ENCODE measurements around the gene TARP.

The TARP gene

DNA sequence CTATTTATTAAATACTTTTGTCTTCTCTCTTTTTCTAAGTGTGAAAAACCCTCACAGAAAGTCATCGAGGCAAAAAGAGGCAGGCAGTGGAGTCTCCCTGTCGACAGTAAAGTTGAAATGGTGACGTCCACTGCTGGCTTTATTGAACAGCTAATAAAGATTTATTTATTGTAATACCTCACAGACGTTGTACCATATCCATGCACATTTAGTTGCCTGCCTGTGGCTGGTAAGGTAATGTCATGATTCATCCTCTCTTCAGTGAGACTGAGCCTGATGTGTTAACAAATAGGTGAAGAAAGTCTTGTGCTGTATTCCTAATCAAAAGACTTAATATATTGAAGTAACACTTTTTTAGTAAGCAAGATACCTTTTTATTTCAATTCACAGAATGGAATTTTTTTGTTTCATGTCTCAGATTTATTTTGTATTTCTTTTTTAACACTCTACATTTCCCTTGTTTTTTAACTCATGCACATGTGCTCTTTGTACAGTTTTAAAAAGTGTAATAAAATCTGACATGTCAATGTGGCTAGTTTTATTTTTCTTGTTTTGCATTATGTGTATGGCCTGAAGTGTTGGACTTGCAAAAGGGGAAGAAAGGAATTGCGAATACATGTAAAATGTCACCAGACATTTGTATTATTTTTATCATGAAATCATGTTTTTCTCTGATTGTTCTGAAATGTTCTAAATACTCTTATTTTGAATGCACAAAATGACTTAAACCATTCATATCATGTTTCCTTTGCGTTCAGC lies 43.4 kb downstream of the TARP start:
- intact Hi-C loops (cut with micrococcal nuclease; ENCODE audit: unreplicated experiment): no loop called here
- Mint-ChIP-seq H3K4me1 (ENCODE audit: low read depth, unreplicated experiment) (no peaks in the 10 kb centered on the region), H3K9me3 (ENCODE audit: low read depth, unreplicated experiment) (no peaks in the 10 kb centered on the region), H3K27me3 (ENCODE audit: unreplicated experiment) (no peaks in the 10 kb centered on the region), H3K27ac (ENCODE audit: unreplicated experiment) (no peak overlapping the region), H3K36me3 (ENCODE audit: insufficient read depth, unreplicated experiment) (peaks cover 3% of the 10 kb centered on the region), H3K4me3 (ENCODE audit: low read depth, unreplicated experiment) (no peak overlapping the region)
- DNase-seq: no peak
- CTCF ChIA-PET: no interaction called here
- no TSS peak for BruUV-seq (replicated peaks)
- TF ChIP-seq, protein P1, sequence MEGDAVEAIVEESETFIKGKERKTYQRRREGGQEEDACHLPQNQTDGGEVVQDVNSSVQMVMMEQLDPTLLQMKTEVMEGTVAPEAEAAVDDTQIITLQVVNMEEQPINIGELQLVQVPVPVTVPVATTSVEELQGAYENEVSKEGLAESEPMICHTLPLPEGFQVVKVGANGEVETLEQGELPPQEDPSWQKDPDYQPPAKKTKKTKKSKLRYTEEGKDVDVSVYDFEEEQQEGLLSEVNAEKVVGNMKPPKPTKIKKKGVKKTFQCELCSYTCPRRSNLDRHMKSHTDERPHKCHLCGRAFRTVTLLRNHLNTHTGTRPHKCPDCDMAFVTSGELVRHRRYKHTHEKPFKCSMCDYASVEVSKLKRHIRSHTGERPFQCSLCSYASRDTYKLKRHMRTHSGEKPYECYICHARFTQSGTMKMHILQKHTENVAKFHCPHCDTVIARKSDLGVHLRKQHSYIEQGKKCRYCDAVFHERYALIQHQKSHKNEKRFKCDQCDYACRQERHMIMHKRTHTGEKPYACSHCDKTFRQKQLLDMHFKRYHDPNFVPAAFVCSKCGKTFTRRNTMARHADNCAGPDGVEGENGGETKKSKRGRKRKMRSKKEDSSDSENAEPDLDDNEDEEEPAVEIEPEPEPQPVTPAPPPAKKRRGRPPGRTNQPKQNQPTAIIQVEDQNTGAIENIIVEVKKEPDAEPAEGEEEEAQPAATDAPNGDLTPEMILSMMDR (IDR thresholded peaks at IDR 0.05; ENCODE audit: unreplicated experiment): no peak

DNA sequence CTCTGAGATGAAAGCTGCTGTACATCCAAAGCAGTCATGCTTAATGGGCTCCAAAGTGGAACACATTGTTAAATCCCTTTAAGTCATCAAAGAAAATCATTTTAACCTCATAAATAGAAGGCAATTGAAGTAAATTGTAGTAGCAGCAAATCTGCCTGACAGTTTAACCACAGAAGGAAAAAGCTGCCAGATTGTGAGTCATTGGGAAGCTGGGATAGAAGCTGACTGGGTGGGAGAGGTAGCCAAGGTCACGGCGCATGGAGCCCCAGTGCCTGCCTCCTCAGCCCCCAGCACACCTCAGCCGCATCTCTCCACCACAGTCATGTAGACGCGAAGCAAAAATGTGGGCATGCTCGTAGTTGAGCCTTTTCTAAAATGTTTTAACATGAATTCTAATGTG lies 44.0 kb downstream of the TARP start:
- intact Hi-C loops (cut with micrococcal nuclease; ENCODE audit: unreplicated experiment): no loop called here
- H3K4me3 Mint-ChIP-seq (ENCODE audit: low read depth, unreplicated experiment): no peak overlapping the region
- DNase-seq: no peak
- H3K27ac Mint-ChIP-seq (ENCODE audit: unreplicated experiment): no peak overlapping the region
- no peaks in the 10 kb centered on the region for H3K27me3 Mint-ChIP-seq (ENCODE audit: unreplicated experiment)
- no TSS peak for BruUV-seq (replicated peaks)
- H3K36me3 Mint-ChIP-seq (ENCODE audit: insufficient read depth, unreplicated experiment): peaks cover 3% of the 10 kb centered on the region
- H3K9me3 Mint-ChIP-seq (ENCODE audit: low read depth, unreplicated experiment): no peaks in the 10 kb centered on the region
- TF ChIP-seq, protein P1 (IDR thresholded peaks at IDR 0.05; ENCODE audit: unreplicated experiment): no peak
- H3K4me1 Mint-ChIP-seq (ENCODE audit: low read depth, unreplicated experiment): no peaks in the 10 kb centered on the region
- CTCF ChIA-PET: no interaction called here

DNA sequence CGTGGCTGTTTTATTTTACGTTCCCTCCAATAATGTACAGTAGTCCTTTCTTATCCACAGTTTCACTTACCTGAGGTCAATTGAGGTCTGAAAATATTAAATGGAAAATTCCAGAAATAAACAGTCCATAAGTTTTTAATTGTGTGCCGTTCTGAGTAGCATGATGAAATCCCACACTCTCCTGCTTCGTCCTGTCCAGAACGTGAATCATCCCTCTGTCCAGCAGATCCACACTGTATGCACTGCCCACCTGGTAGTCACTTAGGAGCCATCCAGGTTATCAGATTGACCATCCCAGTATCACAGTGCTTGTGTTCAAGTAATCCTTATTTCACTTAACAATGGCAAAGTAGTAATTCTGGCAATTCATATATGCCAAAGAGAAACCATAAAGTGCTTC lies 49.0 kb downstream of the TARP start:
- CTCF ChIA-PET: no interaction called here
- Mint-ChIP-seq H3K4me3 (ENCODE audit: low read depth, unreplicated experiment) (no peak overlapping the region), H3K27ac (ENCODE audit: unreplicated experiment) (no peak overlapping the region)

DNA sequence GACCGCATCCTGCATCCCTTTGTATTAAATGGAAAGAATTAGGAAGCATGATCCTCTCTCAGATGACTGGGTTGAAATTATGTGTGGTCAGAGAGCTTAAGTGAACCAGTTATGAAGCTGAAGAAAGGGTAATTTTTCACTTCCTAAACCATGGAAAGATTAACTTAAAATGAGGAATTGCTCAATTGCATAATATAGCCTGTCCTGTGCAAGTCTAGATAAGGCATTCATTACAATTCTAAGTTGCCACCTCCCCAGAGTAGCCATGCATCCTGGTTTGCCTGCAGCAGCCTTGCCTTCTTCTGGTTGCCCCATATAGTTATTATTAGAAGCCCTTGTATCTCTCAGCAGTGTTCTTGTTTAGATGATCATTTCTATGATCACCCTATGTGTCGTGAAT lies 50.1 kb downstream of the TARP start:
- TF ChIP-seq, protein P1 (IDR thresholded peaks at IDR 0.05; ENCODE audit: unreplicated experiment): no peak
- Mint-ChIP-seq H3K4me3 (ENCODE audit: low read depth, unreplicated experiment) (no peak overlapping the region), H3K36me3 (ENCODE audit: insufficient read depth, unreplicated experiment) (no peaks in the 10 kb centered on the region), H3K9me3 (ENCODE audit: low read depth, unreplicated experiment) (no peaks in the 10 kb centered on the region), H3K27ac (ENCODE audit: unreplicated experiment) (no peak overlapping the region), H3K27me3 (ENCODE audit: unreplicated experiment) (no peaks in the 10 kb centered on the region), H3K4me1 (ENCODE audit: low read depth, unreplicated experiment) (no peaks in the 10 kb centered on the region)
- CTCF ChIA-PET: interaction anchor here (0.8 to 2.9 kb wide), 6 partner anchors 46 to 322 kb away, joined by 3 to 18 read pairs (median 5); partner anchors contain the start of genes SFRP4 and STARD3NL
- DNase-seq: no peak
- BruUV-seq (replicated peaks): no TSS peak
- intact Hi-C loops (cut with micrococcal nuclease; ENCODE audit: unreplicated experiment): loop anchor here (5.0 kb wide), 1 partner anchor 306 kb away; the partner anchor contains the start of gene SFRP4

More for the DNA sequence above, 49.0 kb downstream of the TARP start:
- H3K27me3 Mint-ChIP-seq (ENCODE audit: unreplicated experiment): no peaks in the 10 kb centered on the region
- TF ChIP-seq, protein P1 (IDR thresholded peaks at IDR 0.05; ENCODE audit: unreplicated experiment): no peak
- H3K4me1 Mint-ChIP-seq (ENCODE audit: low read depth, unreplicated experiment): no peaks in the 10 kb centered on the region
- intact Hi-C loops (cut with micrococcal nuclease; ENCODE audit: unreplicated experiment): loop anchor here (5.0 kb wide), 1 partner anchor 307 kb away; the partner anchor contains the start of gene SFRP4
- no TSS peak for BruUV-seq (replicated peaks)
- H3K9me3 Mint-ChIP-seq (ENCODE audit: low read depth, unreplicated experiment): no peaks in the 10 kb centered on the region
- no peak for DNase-seq
- H3K36me3 Mint-ChIP-seq (ENCODE audit: insufficient read depth, unreplicated experiment): no peaks in the 10 kb centered on the region

Data from Calu3 (cell line).